IMR-90 (cell line): Measurements from ENCODE around the gene MAB21L4. TPM values are rescaled to one million over a fixed set of nuclear protein-coding genes. Genes with fewer than 3 reads are reported as not detected.

ENCODE experiments used
- ATAC-seq: fragments of 200-7000 bp; cut with Tn5 transposase; 2 replicates; pipeline ENCODE4 v1.9.1; 2020; ENCODE audit warnings: low read depth, mild to moderate bottlenecking, moderate library complexity
- BruUV-seq: library from RNA; stranded (reverse); fragments of 400-500 nt; replicated peaks from 2 replicates; lab custom pipeline; 2021; lab: Mats Ljungman, UMichigan
- CTCF ChIA-PET: fragments of 300-600 bp; formaldehyde crosslinking; extraction: SDS; loops from one replicate; lab custom pipeline; 2021; ENCODE audit warnings: antibody characterized with exemption; lab: Yijun Ruan, JAX
- POLR2A ChIA-PET: fragments of 300-600 bp; sonication (Branson Sonifier 250); formaldehyde crosslinking; loops from one replicate; lab custom pipeline; 2022; ENCODE audit warnings: antibody characterized with exemption; ENCODE audit not compliant: unreplicated experiment; lab: Charles Lee
- DNase-seq: peaks from one replicate; pipeline ENCODE4 v3.0.0; 2013
- H2AFZ ChIP-seq: replicated peaks from 2 replicates; pipeline ENCODE3; 2013; ENCODE audit warnings: low read length, mild to moderate bottlenecking; ENCODE audit not compliant: poor library complexity
- H2AK5ac ChIP-seq: 2 replicates; pipeline ENCODE4 v1.6.1; 2013; ENCODE audit warnings: low read depth, low read length, inconsistent platforms
- H2AK9ac ChIP-seq: replicated peaks from 2 replicates; pipeline ENCODE3; 2013; ENCODE audit warnings: mild to moderate bottlenecking, low read depth, low read length, moderate library complexity; ENCODE audit not compliant: poor library complexity
- H2BK120ac ChIP-seq: 2 replicates; pipeline ENCODE4 v1.6.1; 2013; ENCODE audit warnings: low read depth, low read length, inconsistent platforms
- H2BK15ac ChIP-seq: 3 replicates; pipeline ENCODE4 v1.6.1; 2013; ENCODE audit warnings: low read depth, low read length, inconsistent platforms
- H2BK20ac ChIP-seq: 2 replicates; pipeline ENCODE4 v1.6.1; 2013; ENCODE audit warnings: low read depth, mild to moderate bottlenecking, inconsistent platforms, low read length, moderate library complexity
- H2BK5ac ChIP-seq: 2 replicates; pipeline ENCODE4 v1.6.1; 2013; ENCODE audit warnings: mild to moderate bottlenecking, low read depth, low read length, inconsistent platforms; ENCODE audit not compliant: poor library complexity, severe bottlenecking
- H3K14ac ChIP-seq: replicated peaks from 2 replicates; pipeline ENCODE4 v1.6.1; 2013; ENCODE audit warnings: low read depth, low read length, inconsistent platforms
- H3K18ac ChIP-seq: 2 replicates; pipeline ENCODE4 v1.6.1; 2013; ENCODE audit warnings: low read depth, low read length, control low read depth
- H3K23ac ChIP-seq: 2 replicates; pipeline ENCODE4 v1.6.1; 2013; ENCODE audit warnings: low read depth, low read length, inconsistent platforms
- H3K27ac ChIP-seq: 2 replicates; pipeline ENCODE4 v1.5.1; 2013; ENCODE audit warnings: mild to moderate bottlenecking, control low read depth, low read length; ENCODE audit not compliant: insufficient read depth
- H3K27me3 ChIP-seq: 2 replicates; pipeline ENCODE4 v1.6.1; 2013; ENCODE audit warnings: low read length; ENCODE audit not compliant: control insufficient read depth, insufficient read depth
- H3K36me3 ChIP-seq: 2 replicates; pipeline ENCODE4 v1.6.1; 2013; ENCODE audit warnings: low read length, mixed read lengths; ENCODE audit not compliant: control insufficient read depth, insufficient read depth
- H3K4ac ChIP-seq: 2 replicates; pipeline ENCODE4 v1.6.1; 2013; ENCODE audit warnings: low read depth, low read length, inconsistent platforms
- H3K4me1 ChIP-seq: 2 replicates; pipeline ENCODE4 v1.6.1; 2013; ENCODE audit warnings: low read length, mixed read lengths; ENCODE audit not compliant: control insufficient read depth, insufficient read depth
- H3K4me2 ChIP-seq: 2 replicates; pipeline ENCODE4 v1.6.1; 2013; ENCODE audit warnings: low read depth, mild to moderate bottlenecking, control low read depth, low read length, moderate library complexity
- H3K4me3 ChIP-seq: 2 replicates; pipeline ENCODE4 v1.5.1; 2013; ENCODE audit warnings: low read depth, mild to moderate bottlenecking, control low read depth, low read length, moderate library complexity; ENCODE audit not compliant: insufficient read depth
- H3K56ac ChIP-seq: 2 replicates; pipeline ENCODE4 v1.6.1; 2013; ENCODE audit warnings: low read length, inconsistent platforms; ENCODE audit not compliant: insufficient read depth; ENCODE audit errors: extremely low read depth
- H3K79me1 ChIP-seq, 2 experiments: 2 replicates each; pipeline ENCODE4 v1.6.1; 2013; ENCODE audit warnings: low read length in 2 of 2, inconsistent platforms in 1 of 2, low read depth in 1 of 2
- H3K9ac ChIP-seq: 2 replicates; pipeline ENCODE4 v1.6.1; 2013; ENCODE audit warnings: low read depth, low read length, control low read depth
- H3K9me1 ChIP-seq: 2 replicates; pipeline ENCODE4 v1.6.1; 2013; ENCODE audit warnings: low read length, inconsistent platforms; ENCODE audit not compliant: insufficient read depth
- H3K9me3 ChIP-seq: 2 replicates; pipeline ENCODE4 v1.6.1; 2013; ENCODE audit warnings: low read length; ENCODE audit not compliant: control insufficient read depth, insufficient read depth
- H4K20me1 ChIP-seq: 2 replicates; pipeline ENCODE4 v1.6.1; 2013; ENCODE audit warnings: low read length, inconsistent platforms; ENCODE audit not compliant: insufficient read depth
- H4K5ac ChIP-seq: 2 replicates; pipeline ENCODE4 v1.6.1; 2013; ENCODE audit warnings: mild to moderate bottlenecking, low read depth, low read length, control low read depth
- H4K8ac ChIP-seq, 2 experiments: 2 replicates each; pipeline ENCODE4 v1.6.1; 2013; ENCODE audit warnings: low read depth in 2 of 2, low read length in 2 of 2, control low read depth in 1 of 2, inconsistent platforms in 1 of 2
- H4K91ac ChIP-seq: 2 replicates; pipeline ENCODE4 v1.6.1; 2013; ENCODE audit warnings: low read depth, low read length, inconsistent platforms; ENCODE audit not compliant: insufficient read depth
- BHLHE40 ChIP-seq: fragments of 150-350 bp; IDR thresholded peaks from 2 replicates; pipeline ENCODE4 v1.6.1; 2016; ENCODE audit warnings: mild to moderate bottlenecking, low read depth, low read length
- CEBPB ChIP-seq: IDR thresholded peaks from 2 replicates; pipeline ENCODE4 v1.6.1; 2012; ENCODE audit warnings: low read depth, low read length, improper control_type of control experiment
- CHD1 ChIP-seq: IDR thresholded peaks from 2 replicates; pipeline ENCODE4 v1.6.1; 2012; ENCODE audit warnings: low read depth, low read length, improper control_type of control experiment
- FOS ChIP-seq: fragments of 150-350 bp; IDR thresholded peaks from 2 replicates; pipeline ENCODE4 v1.6.1; 2016; ENCODE audit warnings: low read depth, low read length
- MAFK ChIP-seq: IDR thresholded peaks from 2 replicates; pipeline ENCODE4 v1.6.1; 2012; ENCODE audit warnings: low read depth, low read length, improper control_type of control experiment
- MAZ ChIP-seq: IDR thresholded peaks from 2 replicates; pipeline ENCODE4 v1.6.1; 2012; ENCODE audit warnings: low read depth, mild to moderate bottlenecking, low read length, improper control_type of control experiment, moderate library complexity, borderline replicate concordance
- NFE2L2 ChIP-seq: fragments of 150-350 bp; IDR thresholded peaks from 2 replicates; pipeline ENCODE4 v1.6.1; 2016; ENCODE audit warnings: low read depth, mild to moderate bottlenecking, low read length
- POLR2A ChIP-seq: IDR thresholded peaks from 2 replicates; pipeline ENCODE4 v1.6.1; 2012; ENCODE audit warnings: mild to moderate bottlenecking, low read depth, low read length
- RAD21 ChIP-seq: IDR thresholded peaks from 2 replicates; pipeline ENCODE4 v1.6.1; 2012; ENCODE audit warnings: low read length, improper control_type of control experiment
- RCOR1 ChIP-seq: IDR thresholded peaks from 2 replicates; pipeline ENCODE4 v1.6.1; 2012; ENCODE audit warnings: mild to moderate bottlenecking, low read length, improper control_type of control experiment; ENCODE audit not compliant: insufficient replicate concordance
- RFX5 ChIP-seq: IDR thresholded peaks from 2 replicates; pipeline ENCODE4 v1.8.0; 2012; ENCODE audit warnings: low read depth, mild to moderate bottlenecking, low read length, moderate library complexity
- SMC3 ChIP-seq: fragments of 150-350 bp; IDR thresholded peaks from 2 replicates; pipeline ENCODE4 v1.6.1; 2016; ENCODE audit warnings: low read depth, mild to moderate bottlenecking, antibody characterized with exemption, low read length, moderate library complexity
- WGBS, 2 experiments: methylation state at CpG; one replicate each; pipeline versions ENCODE4 v1.1.5 to v1.1.7; 2013; ENCODE audit warnings: missing lambda C conversion rate in 2 of 2; ENCODE audit not compliant: insufficient read length in 1 of 2; ENCODE audit errors: extremely low coverage in 2 of 2; 5-methylcytosine and 5-hydroxymethylcytosine counted together
- dilution Hi-C: fragments of 300-500 bp; cut with HindIII; formaldehyde crosslinking; loops from one replicate; pipeline ENCODE4 v1.14.3; 2018; ENCODE audit warnings: low sequenced_read_pairs; ENCODE audit not compliant: unreplicated experiment
- in situ Hi-C: fragments of 300-500 bp; cut with MboI; formaldehyde crosslinking; loops from 3 replicates; pipeline ENCODE4 v1.14.3; 2019; ENCODE audit warnings: low sequenced_read_pairs, inconsistent platforms, mixed read lengths
- intact Hi-C: fragments of 100-400 bp; cut with micrococcal nuclease; formaldehyde crosslinking; loops from 2 replicates; pipeline ENCODE4 v1.10.0; 2022
- polyA plus RNA-seq, 3 experiments: library from polyadenylated mRNA; depleted of rRNA; stranded (reverse); fragments of >200 nt; gene quantifications; 2 replicates each; pipeline ENCODE4 v1.2.3, GENCODE V29; 2012; ENCODE audit warnings: low replicate concordance in 1 of 3
- total RNA-seq: library from RNA; depleted of rRNA; stranded (reverse); fragments of >200 nt; gene quantifications from 2 replicates; pipeline ENCODE4 v1.2.3, GENCODE V29; 2012
- TF ChIP-seq, protein P1 (sequence below): fragments of 150-350 bp; IDR thresholded peaks from 2 replicates; pipeline ENCODE4 v1.6.1; 2016; ENCODE audit warnings: low read depth, mild to moderate bottlenecking, low read length, moderate library complexity, borderline replicate concordance
- TF ChIP-seq, protein P2 (sequence below): fragments of 150-350 bp; IDR thresholded peaks from 2 replicates; pipeline ENCODE4 v1.6.1; 2017; ENCODE audit warnings: mild to moderate bottlenecking, antibody characterized with exemption, low read length, low read depth

MAB21L4 gene
- total and polyA plus RNA-seq, 2 of the 4 experiments (the other 2 are of a cell fraction) = not detected

DNA sequence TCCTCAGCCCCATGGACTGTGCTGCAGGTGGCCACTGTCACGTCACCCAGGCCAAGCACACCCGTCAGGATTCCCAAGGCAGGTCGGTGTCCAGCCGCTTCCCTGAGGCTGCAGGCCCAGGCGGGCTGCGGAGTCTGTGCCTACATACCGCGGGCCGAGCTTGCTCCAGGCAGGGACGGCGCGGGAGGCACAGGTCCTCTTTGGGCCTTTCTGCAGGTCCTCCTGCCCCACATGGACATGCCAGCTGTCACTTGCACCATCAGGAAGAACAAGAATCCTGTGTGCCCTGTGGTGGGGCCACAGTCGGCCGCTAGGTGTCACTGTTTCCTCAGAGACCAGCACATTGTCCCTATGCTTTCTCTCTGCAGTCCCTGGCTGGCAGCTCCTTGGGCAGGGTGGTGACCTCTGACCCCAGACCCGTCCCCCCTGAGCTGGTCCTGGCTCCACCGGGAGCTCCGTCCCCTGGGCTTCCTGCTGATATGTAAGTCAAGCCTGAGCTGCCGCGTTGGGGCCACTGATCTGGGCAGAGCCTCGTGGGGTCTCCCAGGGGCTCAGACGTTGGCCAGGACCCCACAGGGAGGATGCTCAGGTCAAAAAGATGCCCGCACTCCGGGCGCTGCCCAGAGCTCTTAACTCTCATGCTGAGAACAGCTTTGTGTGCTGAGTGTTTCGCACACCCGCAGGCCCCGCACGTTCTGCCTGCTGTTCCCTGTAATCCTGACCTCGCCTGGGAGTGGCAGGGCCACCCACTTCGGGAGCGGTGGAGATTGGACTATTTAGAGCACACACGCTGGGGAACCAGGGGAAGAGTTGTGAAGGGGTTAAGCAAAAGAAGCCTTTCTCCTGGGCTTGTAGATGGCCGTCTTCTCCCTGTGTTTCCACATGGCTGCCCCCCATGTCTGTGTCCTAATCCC, 44.6 kb downstream of the MAB21L4 start (continued):
- TF ChIP-seq RAD21 = peak; percentile 96
- TF ChIP-seq CEBPB = 0 out of 2 replicates have a peak, but pooled peaks have one; percentile 24
- no peak for TF ChIP-seq CHD1

DNA sequence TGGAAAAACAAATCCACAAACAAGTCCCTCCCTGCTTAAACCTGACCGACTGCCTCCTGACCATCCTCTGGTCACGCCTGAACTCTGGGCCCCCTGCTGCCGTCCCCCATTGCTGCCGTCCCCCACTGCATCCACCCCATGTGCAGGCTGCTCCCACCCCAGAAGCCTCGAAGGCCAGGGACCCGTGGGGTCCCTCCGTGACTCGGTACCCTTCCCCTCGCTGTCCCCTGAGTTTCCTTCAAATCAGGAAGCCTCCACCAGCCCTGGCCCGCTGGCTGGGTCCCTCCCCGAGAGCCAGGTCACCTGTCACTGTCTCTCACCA, 45.2 kb downstream of the MAB21L4 start:
- no peak overlapping the region for H2AK5ac ChIP-seq
- no peak overlapping the region for H3K56ac ChIP-seq
- 54% methylated on average over 9 of the region's 11 CpGs; no CpG with 5 or more reads in 1 of the 2 experiments for WGBS, 2 experiments
- no peak overlapping the region for H3K4me3 ChIP-seq
- peaks cover 4% of the 10 kb centered on the region; the same call in 1 of the 2 replicates for H3K27me3 ChIP-seq
- no peaks in the 10 kb centered on the region for H3K4me1 ChIP-seq
- no peak overlapping the region for H4K5ac ChIP-seq
- no peak overlapping the region for H2BK120ac ChIP-seq
- H2BK20ac ChIP-seq = no peak overlapping the region
- no peak overlapping the region for H2BK15ac ChIP-seq
- no peaks in the 10 kb centered on the region for H3K79me1 ChIP-seq
- ChIA-PET CTCF (interaction anchor here (1.1 to 1.4 kb wide), 2 partner anchors 11 to 13 kb away, joined by 5 to 6 read pairs; no protein-coding TSS in a partner anchor), POLR2A (no interaction called here)
- H3K18ac ChIP-seq = no peak overlapping the region
- H3K14ac ChIP-seq = no peak overlapping the region
- H3K36me3 ChIP-seq = no peaks in the 10 kb centered on the region
- H3K9ac ChIP-seq = no peak overlapping the region
- no peak overlapping the region for H2BK5ac ChIP-seq
- no TSS peak for BruUV-seq
- ATAC-seq (no peak), DNase-seq (no peak)
- dilution Hi-C loops (no loop called here), intact Hi-C loops (loop anchor here (1.0 to 5.0 kb wide), 6 partner anchors 140 to 367 kb away; partner anchors contain the start of genes PPP1R7 and SNED1), in situ Hi-C loops (loop anchor here (5.0 to 25.0 kb wide), 3 partner anchors 224 to 812 kb away; no protein-coding TSS in a partner anchor)
- no peak overlapping the region for H3K4ac ChIP-seq
- no peak overlapping the region for H3K4me2 ChIP-seq
- peaks cover 6% of the 10 kb centered on the region; the same call in 1 of the 2 replicates for H4K20me1 ChIP-seq
- H3K9me3 ChIP-seq = peaks cover 11% of the 10 kb centered on the region
- no peak overlapping the region for H4K8ac ChIP-seq
- H3K9me1 ChIP-seq = no peaks in the 10 kb centered on the region
- H2AFZ ChIP-seq = peak overlapping the region; percentile 70
- H2AK9ac ChIP-seq = no peak overlapping the region
- no peak overlapping the region for H3K27ac ChIP-seq
- no peak overlapping the region for H3K23ac ChIP-seq
- H4K91ac ChIP-seq = no peak overlapping the region
- TF ChIP-seq CHD1 (no peak), SMC3 (no peak), POLR2A (no peak), RAD21 (no peak), RFX5 (no peak), FOS (no peak), RCOR1 (no peak), MAFK (no peak), NFE2L2 (no peak), BHLHE40 (no peak), CEBPB (no peak), MAZ (no peak)
- TF ChIP-seq, protein P1, sequence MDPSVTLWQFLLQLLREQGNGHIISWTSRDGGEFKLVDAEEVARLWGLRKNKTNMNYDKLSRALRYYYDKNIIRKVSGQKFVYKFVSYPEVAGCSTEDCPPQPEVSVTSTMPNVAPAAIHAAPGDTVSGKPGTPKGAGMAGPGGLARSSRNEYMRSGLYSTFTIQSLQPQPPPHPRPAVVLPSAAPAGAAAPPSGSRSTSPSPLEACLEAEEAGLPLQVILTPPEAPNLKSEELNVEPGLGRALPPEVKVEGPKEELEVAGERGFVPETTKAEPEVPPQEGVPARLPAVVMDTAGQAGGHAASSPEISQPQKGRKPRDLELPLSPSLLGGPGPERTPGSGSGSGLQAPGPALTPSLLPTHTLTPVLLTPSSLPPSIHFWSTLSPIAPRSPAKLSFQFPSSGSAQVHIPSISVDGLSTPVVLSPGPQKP = no peak
- TF ChIP-seq, protein P2, sequence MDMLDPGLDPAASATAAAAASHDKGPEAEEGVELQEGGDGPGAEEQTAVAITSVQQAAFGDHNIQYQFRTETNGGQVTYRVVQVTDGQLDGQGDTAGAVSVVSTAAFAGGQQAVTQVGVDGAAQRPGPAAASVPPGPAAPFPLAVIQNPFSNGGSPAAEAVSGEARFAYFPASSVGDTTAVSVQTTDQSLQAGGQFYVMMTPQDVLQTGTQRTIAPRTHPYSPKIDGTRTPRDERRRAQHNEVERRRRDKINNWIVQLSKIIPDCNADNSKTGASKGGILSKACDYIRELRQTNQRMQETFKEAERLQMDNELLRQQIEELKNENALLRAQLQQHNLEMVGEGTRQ = no peak
